ENCODE results near the gene SOD1. TPM values are rescaled to one million over a fixed set of nuclear protein-coding genes. Genes with fewer than 3 reads are reported as not detected.

Gene SOD1
- total and polyA plus RNA-seq, 2 donors (not counting 1 experiment from before 2014, with no cell fraction given), result 286 to 462 TPM

Other genes with a start within 250 kb of the SOD1 start
- gene SCAF4, start 72.4 kb downstream of the SOD1 start, total RNA-seq, result 3.9 and 5.6 TPM in 2 replicates
- gene SCAF4, start 72.4 kb downstream of the SOD1 start, polyA plus RNA-seq, result 7.5 and 12.5 TPM in 2 replicates
- gene HUNK, start 213.3 kb downstream of the SOD1 start, total RNA-seq, result under 0.01 and 0.33 TPM in 2 replicates
- gene HUNK, start 213.3 kb downstream of the SOD1 start, polyA plus RNA-seq, result 0.09 and 0.25 TPM in 2 replicates